ENCODE data around the gene KREMEN1. TPM values are rescaled to one million over a fixed set of nuclear protein-coding genes. Genes with fewer than 3 reads are reported as not detected.

The KREMEN1 gene
- total RNA-seq, 1 donor from 2014 or later: 5.8 TPM

DNA sequence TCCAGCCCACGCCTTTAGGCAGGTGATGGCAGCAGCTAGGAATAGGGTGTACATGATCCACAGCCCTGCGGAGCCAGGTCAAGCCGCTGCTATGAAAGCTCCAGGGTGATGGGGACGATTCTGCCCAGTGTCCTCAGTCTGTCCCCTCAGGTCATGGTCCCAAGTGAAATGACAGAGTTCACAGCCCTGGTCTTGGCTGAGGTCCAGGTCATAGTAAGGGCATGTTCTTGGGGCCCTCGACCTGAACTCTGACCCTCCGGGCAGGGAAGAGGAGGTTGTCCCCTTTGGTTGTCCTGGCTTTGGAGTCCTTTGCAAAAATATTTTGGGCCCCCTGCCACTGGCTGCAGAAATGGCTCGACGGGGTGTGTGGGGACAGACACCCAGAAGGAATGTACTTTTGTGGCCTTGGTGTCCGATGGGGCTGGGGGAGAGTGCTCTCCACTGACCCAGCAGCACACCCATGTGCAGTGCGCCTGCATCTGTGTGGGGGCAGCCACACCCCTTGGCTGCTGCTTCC is 18.5 kb upstream of the KREMEN1 start:
- H3K4me3 ChIP-seq (ENCODE audit: low read depth, low read length): no peak overlapping the region
- TF ChIP-seq, protein P1, sequence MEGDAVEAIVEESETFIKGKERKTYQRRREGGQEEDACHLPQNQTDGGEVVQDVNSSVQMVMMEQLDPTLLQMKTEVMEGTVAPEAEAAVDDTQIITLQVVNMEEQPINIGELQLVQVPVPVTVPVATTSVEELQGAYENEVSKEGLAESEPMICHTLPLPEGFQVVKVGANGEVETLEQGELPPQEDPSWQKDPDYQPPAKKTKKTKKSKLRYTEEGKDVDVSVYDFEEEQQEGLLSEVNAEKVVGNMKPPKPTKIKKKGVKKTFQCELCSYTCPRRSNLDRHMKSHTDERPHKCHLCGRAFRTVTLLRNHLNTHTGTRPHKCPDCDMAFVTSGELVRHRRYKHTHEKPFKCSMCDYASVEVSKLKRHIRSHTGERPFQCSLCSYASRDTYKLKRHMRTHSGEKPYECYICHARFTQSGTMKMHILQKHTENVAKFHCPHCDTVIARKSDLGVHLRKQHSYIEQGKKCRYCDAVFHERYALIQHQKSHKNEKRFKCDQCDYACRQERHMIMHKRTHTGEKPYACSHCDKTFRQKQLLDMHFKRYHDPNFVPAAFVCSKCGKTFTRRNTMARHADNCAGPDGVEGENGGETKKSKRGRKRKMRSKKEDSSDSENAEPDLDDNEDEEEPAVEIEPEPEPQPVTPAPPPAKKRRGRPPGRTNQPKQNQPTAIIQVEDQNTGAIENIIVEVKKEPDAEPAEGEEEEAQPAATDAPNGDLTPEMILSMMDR (IDR thresholded peaks at IDR 0.05; ENCODE audit: insufficient read depth, low read length, severe bottlenecking): no peak
- no peak for DNase-seq (ENCODE audit: low read depth)

DNA sequence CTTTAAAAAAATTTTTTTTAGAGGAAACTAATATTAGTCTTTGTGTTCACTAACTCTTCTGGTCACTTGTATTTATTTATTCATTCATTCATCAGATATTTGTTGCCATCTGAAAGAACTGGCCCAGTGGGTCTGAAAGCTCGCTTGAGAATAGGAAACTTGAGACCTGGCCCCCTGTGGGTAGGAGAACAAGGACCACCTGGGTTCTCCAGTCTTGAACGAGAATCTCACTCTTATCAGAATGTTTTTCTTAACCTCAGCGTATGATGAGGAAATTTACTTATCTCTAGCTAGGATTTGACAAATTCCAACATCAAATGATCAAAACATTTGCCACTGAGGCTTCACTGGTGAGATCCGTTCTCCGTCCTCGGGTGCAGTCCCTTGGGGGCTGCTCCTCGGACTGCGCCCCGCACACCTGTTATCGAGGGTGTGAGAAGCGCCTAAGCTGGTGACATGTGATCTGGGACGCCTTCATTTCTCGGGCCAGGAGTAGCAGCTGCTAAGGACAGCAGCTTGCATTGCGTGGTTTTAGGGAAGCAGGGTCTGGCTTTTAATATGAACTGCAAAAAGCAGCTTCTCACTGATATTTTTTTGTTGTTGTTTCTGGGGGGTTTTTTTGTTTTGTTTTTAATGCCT is 17.5 kb upstream of the KREMEN1 start:
- TF ChIP-seq, protein P1 (IDR thresholded peaks at IDR 0.05; ENCODE audit: insufficient read depth, low read length, severe bottlenecking): no peak
- Histone ChIP-seq H3K4me3 (ENCODE audit: low read depth, low read length) (no peak overlapping the region), H3K36me3 (ENCODE audit: control insufficient read depth, insufficient read depth, low read length) (no peaks in the 10 kb centered on the region), H3K27me3 (ENCODE audit: control insufficient read depth, insufficient read depth, low read length) (no peaks in the 10 kb centered on the region)
- FAIRE-seq (no peak), DNase-seq (ENCODE audit: low read depth) (no peak)

More for the DNA sequence above, 18.5 kb upstream of the KREMEN1 start:
- peaks cover 4% of the 10 kb centered on the region for H3K36me3 ChIP-seq (ENCODE audit: control insufficient read depth, insufficient read depth, low read length)
- FAIRE-seq: no peak
- no peaks in the 10 kb centered on the region for H3K27me3 ChIP-seq (ENCODE audit: control insufficient read depth, insufficient read depth, low read length)

DNA sequence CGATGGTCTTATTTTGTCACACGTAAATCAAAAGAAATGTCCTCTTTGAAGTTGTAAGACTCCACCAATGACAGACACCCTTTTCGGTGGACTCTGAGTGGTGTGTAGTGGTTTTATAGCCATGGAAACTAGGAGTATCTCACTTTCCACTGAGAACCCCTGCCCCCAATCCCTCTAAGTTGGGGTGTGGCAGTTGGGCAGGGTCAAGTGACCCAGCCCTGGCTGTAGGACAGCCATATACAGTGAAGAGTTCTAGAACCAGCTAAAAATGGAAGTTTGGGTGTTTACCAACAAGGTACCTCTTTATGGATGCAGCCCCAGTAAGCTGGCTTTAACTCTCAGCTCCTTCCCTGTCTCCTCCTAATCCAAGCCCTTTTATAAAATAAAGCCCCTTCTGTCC is 16.4 kb upstream of the KREMEN1 start:
- TF ChIP-seq, protein P1 (IDR thresholded peaks at IDR 0.05; ENCODE audit: insufficient read depth, low read length, severe bottlenecking): no peak
- Histone ChIP-seq H3K4me3 (ENCODE audit: low read depth, low read length) (no peak overlapping the region), H3K36me3 (ENCODE audit: control insufficient read depth, insufficient read depth, low read length) (no peaks in the 10 kb centered on the region), H3K27me3 (ENCODE audit: control insufficient read depth, insufficient read depth, low read length) (no peaks in the 10 kb centered on the region)
- FAIRE-seq: no peak
- no peak for DNase-seq (ENCODE audit: low read depth)

DNA sequence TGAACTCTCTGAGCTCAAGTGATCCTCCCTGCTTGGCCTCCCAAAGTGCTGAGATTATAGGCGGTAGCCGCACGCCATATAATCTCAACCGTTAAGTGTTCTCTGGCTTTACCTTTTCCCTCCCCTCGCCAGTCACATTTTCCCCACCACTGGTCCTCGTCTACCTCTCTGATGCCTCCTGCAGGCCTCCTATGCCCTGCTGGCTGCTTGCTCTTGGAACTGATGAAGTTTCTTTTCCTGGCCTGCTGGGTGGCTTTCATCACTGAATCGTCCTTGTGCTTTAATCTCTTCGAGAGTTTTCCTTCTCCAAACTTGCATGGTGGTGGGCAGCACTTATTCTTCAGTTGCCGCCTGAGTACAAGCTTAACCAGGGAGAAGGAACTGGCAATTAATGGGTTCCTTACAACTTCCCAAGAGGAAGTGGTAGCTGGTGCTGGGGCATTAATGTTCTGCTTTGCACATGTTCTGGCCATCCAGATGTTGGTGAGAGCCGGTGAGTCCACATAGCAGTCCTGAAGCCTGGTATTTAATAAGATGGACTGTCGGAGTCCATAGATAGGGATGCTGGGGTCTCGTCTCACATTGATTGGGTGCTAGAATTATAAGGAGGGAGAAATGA is 12.5 kb upstream of the KREMEN1 start:
- TF ChIP-seq, protein P1 (IDR thresholded peaks at IDR 0.05; ENCODE audit: insufficient read depth, low read length, severe bottlenecking): no peak
- no peak for DNase-seq (ENCODE audit: low read depth)
- Histone ChIP-seq H3K36me3 (ENCODE audit: control insufficient read depth, insufficient read depth, low read length) (no peaks in the 10 kb centered on the region), H3K27me3 (ENCODE audit: control insufficient read depth, insufficient read depth, low read length) (no peaks in the 10 kb centered on the region), H3K4me3 (ENCODE audit: low read depth, low read length) (no peak overlapping the region)
- FAIRE-seq: no peak

DNA sequence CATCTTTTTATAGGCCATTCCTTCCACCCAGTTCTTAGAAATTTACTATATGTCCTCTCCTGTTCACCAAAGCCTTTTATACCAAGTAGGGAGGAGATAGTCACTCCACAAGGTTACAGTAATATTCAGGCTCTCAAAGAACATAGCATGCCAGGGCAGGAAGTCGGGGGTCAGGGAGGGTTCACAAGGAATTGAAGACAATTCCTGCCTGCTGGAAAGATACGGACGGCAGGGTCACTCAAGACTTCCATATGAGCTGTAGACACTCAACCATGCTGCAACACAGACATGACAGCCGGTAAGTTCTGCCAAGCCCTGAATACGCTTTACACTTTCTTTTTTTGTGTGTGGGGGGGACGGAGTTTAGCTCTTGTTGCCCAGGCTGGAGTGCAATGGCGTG is 11.9 kb upstream of the KREMEN1 start:
- no peaks in the 10 kb centered on the region for H3K36me3 ChIP-seq (ENCODE audit: control insufficient read depth, insufficient read depth, low read length)
- TF ChIP-seq, protein P1 (IDR thresholded peaks at IDR 0.05; ENCODE audit: insufficient read depth, low read length, severe bottlenecking): no peak
- DNase-seq (ENCODE audit: low read depth) (no peak), FAIRE-seq (no peak)
- no peak overlapping the region for H3K4me3 ChIP-seq (ENCODE audit: low read depth, low read length)
- no peaks in the 10 kb centered on the region for H3K27me3 ChIP-seq (ENCODE audit: control insufficient read depth, insufficient read depth, low read length)

Measured in bronchial epithelial cell (primary cell).